AG04450 (cell line): Measurements from ENCODE around the gene POU3F1. TPM values are rescaled to one million over a fixed set of nuclear protein-coding genes. Genes with fewer than 3 reads are reported as not detected.

Experiments used
- CTCF ChIA-PET: fragments of 300-600, 350-600 bp; formaldehyde crosslinking; extraction: SDS; loops from one replicate; lab custom pipeline; 2022; ENCODE audit warnings: antibody characterized with exemption, inconsistent platforms; lab: Charles Lee
- POLR2A ChIA-PET: fragments of 350-600 bp; formaldehyde crosslinking; extraction: SDS; loops from one replicate; lab custom pipeline; 2021; ENCODE audit warnings: antibody characterized with exemption, inconsistent platforms; lab: Yijun Ruan, JAX
- DNase-seq: peaks from one replicate; pipeline ENCODE4 v3.0.0-alpha.2; 2011; ENCODE audit warnings: low read depth, low spot score
- H3K27ac ChIP-seq: one replicate; pipeline ENCODE4 v1.5.1; 2012; ENCODE audit warnings: low read depth, low read length, control low read depth
- H3K27me3 ChIP-seq: one replicate; pipeline ENCODE4 v1.6.0; 2012; ENCODE audit warnings: low read length; ENCODE audit not compliant: control insufficient read depth, insufficient read depth
- H3K4me3 ChIP-seq: 2 replicates; pipeline ENCODE4 v1.5.1; 2011; ENCODE audit warnings: mild to moderate bottlenecking, low read depth, low read length, control low read depth
- H3K9me3 ChIP-seq: 2 replicates; pipeline ENCODE4 v1.5.1; 2012; ENCODE audit warnings: low read length; ENCODE audit not compliant: control insufficient read depth, insufficient read depth
- polyA plus RNA-seq: library from polyadenylated mRNA; depleted of rRNA; stranded (reverse); fragments of >200 nt; gene quantifications from 2 replicates; pipeline ENCODE4 v1.2.3, GENCODE V29; 2011
- TF ChIP-seq, protein P1 (sequence below): IDR thresholded peaks from 2 replicates; pipeline ENCODE4 v1.5.1; 2011; ENCODE audit warnings: low read depth, low read length, control low read depth, inconsistent platforms

Gene POU3F1
- polyA plus RNA-seq, 1 experiment: not detected

DNA sequence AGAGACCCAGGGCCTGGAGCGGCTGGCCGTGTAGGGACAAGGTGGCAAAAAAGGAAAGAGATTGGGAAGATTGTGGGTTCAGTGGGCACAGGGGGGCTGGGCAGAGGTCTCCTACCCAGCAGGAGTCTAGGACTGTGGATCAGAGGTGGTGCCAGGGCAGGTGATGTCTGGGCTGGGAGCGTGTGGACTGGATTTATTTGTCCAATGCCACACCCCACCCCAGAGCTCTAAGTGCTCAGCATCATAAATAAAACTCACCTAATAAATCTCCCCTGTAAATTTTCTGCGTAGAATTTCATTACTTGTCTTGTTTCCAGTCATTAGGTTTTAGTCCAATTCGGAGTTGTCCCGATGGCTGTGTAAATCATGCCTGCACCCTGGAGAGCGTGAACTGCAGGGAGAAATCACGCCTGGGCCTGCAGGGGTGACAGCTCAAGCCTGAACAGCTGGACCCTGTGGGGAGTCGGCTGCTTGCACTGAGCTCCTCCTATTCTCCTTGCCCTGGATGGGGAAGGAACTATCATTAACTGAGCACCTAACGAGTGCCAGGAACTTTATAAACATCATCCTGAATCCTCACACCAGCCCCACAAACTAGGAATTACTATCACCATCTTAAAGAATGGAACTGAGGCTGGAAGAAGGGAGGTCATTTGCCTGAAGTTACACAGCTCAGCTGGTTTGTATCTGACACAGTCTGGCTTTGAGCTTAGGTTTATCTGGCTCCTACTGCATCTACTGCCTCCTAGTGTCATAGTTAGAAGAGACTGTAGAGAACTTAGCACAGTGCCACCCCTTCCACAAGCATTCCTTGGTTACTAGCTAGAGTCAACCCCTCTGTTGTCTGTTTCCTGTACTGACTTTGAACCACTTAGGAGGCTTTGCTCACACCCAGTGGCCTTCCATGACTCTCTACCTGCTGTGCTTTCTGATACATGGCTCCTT, 25.0 kb upstream of the POU3F1 start:
- Histone ChIP-seq H3K27me3 (peaks cover 44% of the 10 kb centered on the region), H3K27ac (no peak overlapping the region), H3K9me3 (no peaks in the 10 kb centered on the region), H3K4me3 (no peak overlapping the region)
- no peak for DNase-seq
- CTCF ChIA-PET: interaction anchor here (0.6 to 1.6 kb wide), 16 partner anchors 10 to 728 kb away, joined by 3 to 18 read pairs (median 4); partner anchors contain the start of gene POU3F1
- TF ChIP-seq, protein P1, sequence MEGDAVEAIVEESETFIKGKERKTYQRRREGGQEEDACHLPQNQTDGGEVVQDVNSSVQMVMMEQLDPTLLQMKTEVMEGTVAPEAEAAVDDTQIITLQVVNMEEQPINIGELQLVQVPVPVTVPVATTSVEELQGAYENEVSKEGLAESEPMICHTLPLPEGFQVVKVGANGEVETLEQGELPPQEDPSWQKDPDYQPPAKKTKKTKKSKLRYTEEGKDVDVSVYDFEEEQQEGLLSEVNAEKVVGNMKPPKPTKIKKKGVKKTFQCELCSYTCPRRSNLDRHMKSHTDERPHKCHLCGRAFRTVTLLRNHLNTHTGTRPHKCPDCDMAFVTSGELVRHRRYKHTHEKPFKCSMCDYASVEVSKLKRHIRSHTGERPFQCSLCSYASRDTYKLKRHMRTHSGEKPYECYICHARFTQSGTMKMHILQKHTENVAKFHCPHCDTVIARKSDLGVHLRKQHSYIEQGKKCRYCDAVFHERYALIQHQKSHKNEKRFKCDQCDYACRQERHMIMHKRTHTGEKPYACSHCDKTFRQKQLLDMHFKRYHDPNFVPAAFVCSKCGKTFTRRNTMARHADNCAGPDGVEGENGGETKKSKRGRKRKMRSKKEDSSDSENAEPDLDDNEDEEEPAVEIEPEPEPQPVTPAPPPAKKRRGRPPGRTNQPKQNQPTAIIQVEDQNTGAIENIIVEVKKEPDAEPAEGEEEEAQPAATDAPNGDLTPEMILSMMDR: peak; percentile 55
- POLR2A ChIA-PET: interaction anchor here (1.0 kb wide), 1 partner anchor 41 kb away, joined by 3 read pairs; no protein-coding TSS in a partner anchor

DNA sequence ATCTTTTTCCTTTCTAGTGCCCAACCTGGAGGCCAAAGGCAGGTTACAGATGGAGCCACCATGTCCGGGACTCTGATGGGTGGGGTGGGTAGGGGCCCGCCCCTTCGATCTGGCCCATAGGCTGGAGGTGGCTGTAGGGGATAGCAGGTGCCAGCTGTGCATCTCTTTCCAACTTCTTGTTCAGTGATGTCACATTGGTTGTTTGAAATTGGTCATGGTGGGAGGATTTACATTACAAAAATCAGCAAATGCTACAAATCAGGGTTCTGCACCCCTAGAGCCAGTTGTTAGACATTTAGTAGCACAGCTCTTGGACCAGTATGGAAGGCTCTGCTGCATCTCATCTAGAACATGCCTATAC, 22.4 kb upstream of the POU3F1 start:
- no peak for DNase-seq
- ChIA-PET CTCF (interaction anchor here (0.6 kb wide), 1 partner anchor 38 kb away, joined by 7 read pairs; no protein-coding TSS in a partner anchor), POLR2A (no interaction called here)
- TF ChIP-seq, protein P1: no peak
- Histone ChIP-seq H3K27ac (no peak overlapping the region), H3K27me3 (peaks cover 43% of the 10 kb centered on the region), H3K4me3 (no peak overlapping the region), H3K9me3 (peaks cover 3% of the 10 kb centered on the region; the same call in 1 of the 2 replicates)

DNA sequence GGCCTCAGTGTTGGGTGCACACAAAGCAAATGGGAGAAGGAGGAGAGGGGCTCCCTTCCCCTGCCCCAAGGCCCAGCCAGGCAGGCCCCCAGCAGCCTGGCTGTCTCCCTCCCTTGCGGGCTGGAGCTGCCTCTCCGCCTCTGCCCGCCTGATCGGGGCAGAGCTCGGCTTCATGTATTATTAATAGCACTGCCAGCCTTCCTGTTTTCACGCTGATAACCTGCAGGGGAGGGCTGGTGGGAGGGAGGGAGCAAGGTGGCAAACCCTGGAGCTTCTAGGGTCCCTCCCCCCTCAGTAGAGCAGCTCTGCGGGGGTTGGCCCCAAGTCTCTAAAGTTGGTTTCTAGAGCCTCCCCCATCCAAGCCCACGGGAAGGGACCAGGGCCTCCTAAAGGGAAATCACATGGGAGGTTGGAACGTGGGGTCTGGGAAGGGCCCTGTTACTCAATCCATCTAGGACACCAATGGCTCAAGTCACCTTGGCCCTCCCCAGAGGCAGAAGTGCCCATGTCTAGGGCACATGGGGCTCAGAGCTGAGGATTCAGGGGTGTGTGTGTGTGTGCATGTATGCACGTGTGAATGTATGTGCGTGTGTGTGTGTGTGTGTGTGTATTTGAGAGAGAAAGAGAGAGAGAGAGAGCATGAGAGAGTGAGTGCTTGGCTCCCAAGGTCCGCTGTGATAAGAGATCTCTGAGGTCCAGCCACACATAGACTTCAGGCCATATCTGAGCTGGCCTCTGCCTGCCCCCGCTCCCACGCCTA, 21.8 kb upstream of the POU3F1 start:
- no peak for DNase-seq
- POLR2A ChIA-PET: no interaction called here

DNA sequence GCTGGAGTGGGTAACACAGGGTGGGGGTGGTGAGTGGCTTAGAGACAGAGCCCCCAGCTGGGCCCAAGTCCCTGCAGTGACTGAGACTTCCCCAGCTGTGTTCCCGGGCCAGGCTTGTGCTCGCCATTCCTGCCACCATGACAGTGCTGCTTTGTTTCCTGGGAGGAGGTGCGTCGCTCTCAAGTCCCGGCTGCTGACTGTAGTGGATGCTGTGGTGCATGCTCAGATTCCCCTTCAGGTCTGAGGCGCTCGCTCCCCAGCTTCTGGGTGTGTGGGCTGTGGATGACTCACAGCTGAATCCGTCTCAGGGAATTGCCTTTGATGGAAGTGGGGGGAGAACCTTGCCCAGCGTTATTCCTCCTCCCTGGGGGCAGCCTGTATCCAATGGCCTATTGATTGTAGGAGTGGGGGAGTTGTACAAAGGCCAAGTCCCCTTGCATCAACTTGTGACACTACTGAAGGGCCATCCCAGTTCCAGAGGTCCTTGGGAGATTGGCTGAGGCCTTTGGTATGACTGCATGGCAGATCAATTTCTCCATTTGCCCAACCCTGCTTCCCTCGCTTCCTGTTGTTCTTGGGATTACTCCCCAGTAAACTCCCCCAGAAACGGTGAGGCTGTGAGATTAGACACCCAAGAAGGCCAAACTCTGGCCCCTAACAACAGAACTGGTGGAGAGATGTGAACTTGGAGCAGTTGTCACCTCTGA, 17.8 kb upstream of the POU3F1 start:
- POLR2A ChIA-PET: no interaction called here
- peaks cover 14% of the 10 kb centered on the region for H3K27me3 ChIP-seq
- CTCF ChIA-PET: interaction anchor here (0.9 kb wide), 1 partner anchor 755 kb away, joined by 3 read pairs; no protein-coding TSS in a partner anchor
- peaks cover 3% of the 10 kb centered on the region; the same call in 1 of the 2 replicates for H3K9me3 ChIP-seq
- no peak overlapping the region for H3K27ac ChIP-seq
- H3K4me3 ChIP-seq: no peak overlapping the region
- TF ChIP-seq, protein P1: no peak
- DNase-seq: peak; percentile 32

More for the DNA sequence above, 21.8 kb upstream of the POU3F1 start:
- Histone ChIP-seq H3K9me3 (peaks cover 3% of the 10 kb centered on the region; the same call in 1 of the 2 replicates), H3K27ac (no peak overlapping the region), H3K27me3 (peaks cover 39% of the 10 kb centered on the region), H3K4me3 (no peak overlapping the region)
- CTCF ChIA-PET: interaction anchor here (0.6 kb wide), 1 partner anchor 38 kb away, joined by 7 read pairs; no protein-coding TSS in a partner anchor
- TF ChIP-seq, protein P1: no peak
